VCaP (cell line): ENCODE measurements around the gene MPP2.
A peak's percentile ranks its signal among the peaks of the same experiment; 100 is the strongest.

Experiments
- H3K27ac ChIP-seq: fragments of 450-650 bp; 2 replicates; pipeline ENCODE4 v1.5.1; 2017
- CTCF ChIP-seq: fragments of 450-650 bp; conservative IDR thresholded peaks from 2 replicates; pipeline ENCODE4 v1.5.1; 2017; ENCODE audit warnings: mild to moderate bottlenecking, moderate library complexity

Gene MPP2

GRCh38 chr17:43907425-43907981 is at the start of gene MPP2:
Gene MPP2 (minus strand): TSS chr17:43907536. CDS start chr17:43904460, 3,076 bp downstream.
- H3K27ac ChIP-seq = peak within 1 kb of the TSS; percentile 40; the same call in 1 of the 2 replicates
- no peak for TF ChIP-seq CTCF

GRCh38 chr17:43956222-43956621 is 48.9 kb upstream of the MPP2 start:
- H3K27ac ChIP-seq = no peak overlapping the region
- no peak for TF ChIP-seq CTCF

GRCh38 chr17:43953746-43954145 is 46.4 kb upstream of the MPP2 start, which contains the start of gene PYY:
Gene PYY (minus strand): TSS chr17:43953940. CDS start chr17:43953483, 457 bp downstream.
- no peak within 1 kb of the TSS for H3K27ac ChIP-seq
- no peak for TF ChIP-seq CTCF

GRCh38 chr17:43952724-43953666 is 45.7 kb upstream of the MPP2 start:
- TF ChIP-seq CTCF = no peak
- H3K27ac ChIP-seq = no peak overlapping the region

GRCh38 chr17:43952351-43952723 is 45.0 kb upstream of the MPP2 start:
- no peak overlapping the region for H3K27ac ChIP-seq
- no peak for TF ChIP-seq CTCF

- no peak for TF ChIP-seq CTCF
- H3K27ac ChIP-seq = no peak overlapping the region
Observed at GRCh38 chr17:43951750-43952149, 44.4 kb upstream of the MPP2 start.

- no peak for TF ChIP-seq CTCF
Observed at GRCh38 chr17:43950554-43950953, 43.2 kb upstream of the MPP2 start.

More at GRCh38 chr17:43950554-43950953, 43.2 kb upstream of the MPP2 start:
- no peak overlapping the region for H3K27ac ChIP-seq
